ENCODE results near the gene CCDC171. TPM values are rescaled to one million over a fixed set of nuclear protein-coding genes. Genes with fewer than 3 reads are reported as not detected.

Gene CCDC171
- total and polyA plus RNA-seq, 2 donors from 2014 or later = 1.2 to 5.1 TPM

GRCh38 chr9:15725953-15726352 is 173.1 kb downstream of the CCDC171 start:
- no peaks in the 10 kb centered on the region for H3K27me3 ChIP-seq (ENCODE audit: control insufficient read depth, insufficient read depth, low read length)
- no peak overlapping the region for H3K9ac ChIP-seq (ENCODE audit: low read length in 3 of 3)
- TF ChIP-seq, protein P1, sequence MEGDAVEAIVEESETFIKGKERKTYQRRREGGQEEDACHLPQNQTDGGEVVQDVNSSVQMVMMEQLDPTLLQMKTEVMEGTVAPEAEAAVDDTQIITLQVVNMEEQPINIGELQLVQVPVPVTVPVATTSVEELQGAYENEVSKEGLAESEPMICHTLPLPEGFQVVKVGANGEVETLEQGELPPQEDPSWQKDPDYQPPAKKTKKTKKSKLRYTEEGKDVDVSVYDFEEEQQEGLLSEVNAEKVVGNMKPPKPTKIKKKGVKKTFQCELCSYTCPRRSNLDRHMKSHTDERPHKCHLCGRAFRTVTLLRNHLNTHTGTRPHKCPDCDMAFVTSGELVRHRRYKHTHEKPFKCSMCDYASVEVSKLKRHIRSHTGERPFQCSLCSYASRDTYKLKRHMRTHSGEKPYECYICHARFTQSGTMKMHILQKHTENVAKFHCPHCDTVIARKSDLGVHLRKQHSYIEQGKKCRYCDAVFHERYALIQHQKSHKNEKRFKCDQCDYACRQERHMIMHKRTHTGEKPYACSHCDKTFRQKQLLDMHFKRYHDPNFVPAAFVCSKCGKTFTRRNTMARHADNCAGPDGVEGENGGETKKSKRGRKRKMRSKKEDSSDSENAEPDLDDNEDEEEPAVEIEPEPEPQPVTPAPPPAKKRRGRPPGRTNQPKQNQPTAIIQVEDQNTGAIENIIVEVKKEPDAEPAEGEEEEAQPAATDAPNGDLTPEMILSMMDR (IDR thresholded peaks at IDR 0.05; ENCODE audit: borderline replicate concordance, extremely low read depth, insufficient read depth) = no peak
- intact Hi-C loops (cut with DNase I) = no loop called here
- H3K4me3 ChIP-seq (ENCODE audit: low read length in 3 of 3) = no peak overlapping the region
- no peak overlapping the region for H3K27ac ChIP-seq (ENCODE audit: low read depth in 2 of 2, low read length in 2 of 2)
- no peaks in the 10 kb centered on the region for H3K4me1 ChIP-seq (ENCODE audit: control insufficient read depth in 2 of 3, insufficient read depth in 2 of 3, low read depth in 1 of 3, low read length in 3 of 3)
- FAIRE-seq = no peak
- no peak for DNase-seq
- H3K36me3 ChIP-seq (ENCODE audit: control insufficient read depth in 2 of 3, insufficient read depth in 3 of 3, low read length in 3 of 3) = no peaks in the 10 kb centered on the region
- no peaks in the 10 kb centered on the region for H3K9me3 ChIP-seq (ENCODE audit: control insufficient read depth in 2 of 3, insufficient read depth in 1 of 3, low read length in 3 of 3)

DNA sequence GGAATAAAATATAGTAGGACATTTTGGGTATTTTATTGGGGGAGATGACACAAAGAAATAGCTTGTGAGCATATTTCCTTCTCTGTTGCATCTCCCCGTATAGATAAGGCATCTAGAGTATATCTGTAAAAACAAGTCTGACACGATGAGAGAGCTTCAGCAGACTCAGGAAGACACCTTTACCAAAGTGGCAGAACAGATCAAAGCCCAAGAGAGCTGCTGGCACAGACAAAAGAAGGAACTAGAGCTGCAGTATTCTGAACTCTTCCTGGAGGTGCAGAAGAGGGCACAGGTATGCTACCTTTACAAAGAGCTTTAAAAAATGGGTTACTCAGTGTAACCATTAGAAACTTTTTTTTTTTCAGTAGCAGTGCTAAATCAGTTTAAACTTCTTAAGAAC is 176.7 kb downstream of the CCDC171 start:
- Histone ChIP-seq H3K4me1 (ENCODE audit: control insufficient read depth in 2 of 3, insufficient read depth in 2 of 3, low read depth in 1 of 3, low read length in 3 of 3) (no peaks in the 10 kb centered on the region), H3K27ac (ENCODE audit: low read depth in 2 of 2, low read length in 2 of 2) (no peak overlapping the region), H3K4me3 (ENCODE audit: low read length in 3 of 3) (no peak overlapping the region), H3K9me3 (ENCODE audit: control insufficient read depth in 2 of 3, insufficient read depth in 1 of 3, low read length in 3 of 3) (no peaks in the 10 kb centered on the region), H3K9ac (ENCODE audit: low read length in 3 of 3) (no peak overlapping the region), H3K27me3 (ENCODE audit: control insufficient read depth, insufficient read depth, low read length) (no peaks in the 10 kb centered on the region), H3K36me3 (ENCODE audit: control insufficient read depth in 2 of 3, insufficient read depth in 3 of 3, low read length in 3 of 3) (peaks cover 0 to 4% (median 0%) of the 10 kb centered on the region in 3 donors)
- TF ChIP-seq, protein P1 (IDR thresholded peaks at IDR 0.05; ENCODE audit: borderline replicate concordance, extremely low read depth, insufficient read depth) = no peak
- no peak for FAIRE-seq
- DNase-seq = no peak
- intact Hi-C loops (cut with DNase I) = no loop called here

DNA sequence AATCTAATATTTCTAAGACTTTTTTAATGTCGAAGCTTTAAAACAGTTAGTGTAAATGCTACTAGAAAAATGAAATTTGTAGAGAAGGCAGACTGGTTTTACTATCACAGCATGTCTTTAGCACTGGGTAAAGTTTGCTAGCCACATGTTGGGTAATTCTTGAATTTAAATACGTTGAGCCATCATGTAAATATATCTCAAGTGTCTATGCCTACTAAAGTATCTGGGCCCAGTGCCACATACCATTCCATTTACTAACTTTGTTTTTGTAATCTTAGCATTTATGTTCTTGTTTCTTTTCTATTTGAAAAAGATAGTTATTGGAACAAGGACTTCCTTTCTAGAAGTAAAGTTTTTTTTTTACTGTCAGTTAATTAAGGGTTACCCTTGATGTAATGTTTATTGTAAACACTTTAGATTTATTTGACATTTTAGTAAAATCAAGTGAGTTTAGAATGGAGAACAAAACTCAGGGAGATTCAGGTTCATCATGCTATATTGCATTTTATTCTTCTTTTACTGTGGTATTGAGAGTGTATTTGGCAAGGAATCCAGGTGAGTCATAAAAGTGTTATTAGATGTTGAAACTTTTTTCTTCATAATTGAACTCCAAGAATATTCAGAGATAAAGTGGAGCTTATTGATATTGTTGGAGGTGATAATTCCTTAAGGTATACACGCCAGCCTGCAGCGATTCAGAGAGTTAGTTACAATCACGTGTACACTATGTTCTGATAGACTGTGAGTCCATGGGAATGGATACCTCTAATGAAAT is 182.4 kb downstream of the CCDC171 start:
- Histone ChIP-seq H3K9me3 (ENCODE audit: control insufficient read depth in 2 of 3, insufficient read depth in 1 of 3, low read length in 3 of 3) (no peaks in the 10 kb centered on the region), H3K27ac (ENCODE audit: low read depth in 2 of 2, low read length in 2 of 2) (no peak overlapping the region), H3K4me1 (ENCODE audit: control insufficient read depth in 2 of 3, insufficient read depth in 2 of 3, low read depth in 1 of 3, low read length in 3 of 3) (no peaks in the 10 kb centered on the region), H3K4me3 (ENCODE audit: low read length in 3 of 3) (no peak overlapping the region), H3K36me3 (ENCODE audit: control insufficient read depth in 2 of 3, insufficient read depth in 3 of 3, low read length in 3 of 3) (peaks cover 0 to 4% (median 0%) of the 10 kb centered on the region in 3 donors), H3K27me3 (ENCODE audit: control insufficient read depth, insufficient read depth, low read length) (no peaks in the 10 kb centered on the region), H3K9ac (ENCODE audit: low read length in 3 of 3) (no peak overlapping the region)
- no peak for DNase-seq
- intact Hi-C loops (cut with DNase I) = no loop called here
- no peak for FAIRE-seq
- TF ChIP-seq, protein P1 (IDR thresholded peaks at IDR 0.05; ENCODE audit: borderline replicate concordance, extremely low read depth, insufficient read depth) = no peak

Measured in kidney (tissue), 14 donors.